ENCODE measurements around the gene VSIR.

VSIR gene

DNA sequence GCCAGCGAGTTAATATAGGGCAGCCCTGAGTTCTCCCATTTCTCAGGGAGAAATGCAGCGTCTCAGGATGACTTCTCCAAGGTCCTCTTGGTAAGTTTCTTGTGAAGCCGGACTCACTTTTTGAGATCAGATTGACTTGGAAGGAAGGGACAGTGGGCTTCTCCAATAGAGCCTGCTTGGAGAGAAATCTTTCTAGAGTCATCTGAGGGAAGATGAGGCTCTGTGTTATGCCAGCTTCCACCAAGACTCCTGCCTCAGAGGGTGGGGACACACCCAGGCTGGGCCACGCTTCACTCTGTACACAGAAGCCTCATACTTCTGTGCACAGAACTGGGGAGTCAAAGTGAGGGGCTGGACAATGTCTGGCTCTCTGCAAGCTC, 59.3 kb downstream of the VSIR start:
- Histone ChIP-seq H3K4me3 (ENCODE audit: low read length) (no peak overlapping the region), H3K27me3 (ENCODE audit: low read depth, low read length) (no peaks in the 10 kb centered on the region), H2AFZ (ENCODE audit: low read depth, low read length) (no peak overlapping the region; the same call in 1 of the 2 replicates), H3K4me1 (ENCODE audit: low read length) (peaks cover 37% of the 10 kb centered on the region), H4K20me1 (ENCODE audit: insufficient read depth, low read length) (no peaks in the 10 kb centered on the region), H3K36me3 (replicated peaks; ENCODE audit: low read depth, low read length) (no peaks in the 10 kb centered on the region), H3K4me2 (ENCODE audit: low read length) (peak overlapping the region; percentile 43), H3K9ac (ENCODE audit: low read length) (peak overlapping the region; percentile 19; the same call in 1 of the 2 replicates), H3K27ac (ENCODE audit: low read length) (no peak overlapping the region), H3K9me3 (ENCODE audit: insufficient read depth, low read length) (no peaks in the 10 kb centered on the region), H3K79me2 (ENCODE audit: low read length) (no peaks in the 10 kb centered on the region)
- no peak for TF ChIP-seq EZH2phosphoT487 (IDR thresholded peaks at IDR 0.05; ENCODE audit: low read depth)
- TF ChIP-seq, protein P1, sequence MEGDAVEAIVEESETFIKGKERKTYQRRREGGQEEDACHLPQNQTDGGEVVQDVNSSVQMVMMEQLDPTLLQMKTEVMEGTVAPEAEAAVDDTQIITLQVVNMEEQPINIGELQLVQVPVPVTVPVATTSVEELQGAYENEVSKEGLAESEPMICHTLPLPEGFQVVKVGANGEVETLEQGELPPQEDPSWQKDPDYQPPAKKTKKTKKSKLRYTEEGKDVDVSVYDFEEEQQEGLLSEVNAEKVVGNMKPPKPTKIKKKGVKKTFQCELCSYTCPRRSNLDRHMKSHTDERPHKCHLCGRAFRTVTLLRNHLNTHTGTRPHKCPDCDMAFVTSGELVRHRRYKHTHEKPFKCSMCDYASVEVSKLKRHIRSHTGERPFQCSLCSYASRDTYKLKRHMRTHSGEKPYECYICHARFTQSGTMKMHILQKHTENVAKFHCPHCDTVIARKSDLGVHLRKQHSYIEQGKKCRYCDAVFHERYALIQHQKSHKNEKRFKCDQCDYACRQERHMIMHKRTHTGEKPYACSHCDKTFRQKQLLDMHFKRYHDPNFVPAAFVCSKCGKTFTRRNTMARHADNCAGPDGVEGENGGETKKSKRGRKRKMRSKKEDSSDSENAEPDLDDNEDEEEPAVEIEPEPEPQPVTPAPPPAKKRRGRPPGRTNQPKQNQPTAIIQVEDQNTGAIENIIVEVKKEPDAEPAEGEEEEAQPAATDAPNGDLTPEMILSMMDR (IDR thresholded peaks at IDR 0.05; ENCODE audit: low read depth, low read length) = no peak

DNA sequence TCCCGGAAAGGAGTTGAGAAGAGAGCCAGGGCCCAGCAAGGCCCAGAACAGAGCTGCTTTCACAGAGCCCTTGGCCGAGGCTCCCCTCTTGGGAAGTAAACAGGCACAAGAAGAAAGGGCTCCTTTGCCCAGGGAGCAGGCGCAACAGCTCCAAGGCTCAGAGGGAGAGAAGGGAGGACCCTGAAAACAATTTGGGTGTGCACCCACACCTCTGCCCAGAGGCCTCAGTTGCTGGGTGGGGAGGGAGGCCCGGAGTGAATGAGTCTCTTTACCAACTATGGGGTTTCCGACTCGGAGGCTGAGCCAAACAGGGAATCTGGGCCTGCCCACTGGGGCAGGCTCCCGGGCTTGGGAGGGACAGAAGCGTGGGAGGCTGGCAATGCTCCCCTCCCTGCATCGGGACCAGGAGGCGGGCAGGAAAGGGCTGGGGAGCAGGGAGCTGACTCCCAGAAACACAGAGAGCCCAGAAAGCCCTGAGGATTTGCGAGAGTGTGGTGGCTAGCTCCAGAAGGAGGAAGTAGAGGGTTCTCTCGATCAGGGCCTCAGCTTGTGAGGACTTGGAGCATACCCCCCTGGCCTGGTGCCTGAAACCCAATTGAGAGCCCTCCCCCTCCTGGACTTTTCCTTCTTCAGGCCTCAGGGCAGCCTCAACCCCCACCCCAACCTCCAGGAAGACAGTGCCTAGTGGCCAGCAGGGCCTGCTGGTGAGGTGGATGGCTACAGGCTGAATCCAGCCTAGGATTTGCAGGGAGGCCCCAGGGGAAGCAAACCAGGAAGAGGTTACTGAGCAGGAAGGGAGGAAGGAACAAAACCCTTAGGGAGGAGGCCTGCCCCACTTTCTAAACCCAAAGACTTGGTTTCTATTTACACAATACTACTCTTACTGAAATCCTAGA, 59.9 kb downstream of the VSIR start:
- no peaks in the 10 kb centered on the region for H3K9me3 ChIP-seq (ENCODE audit: insufficient read depth, low read length)
- H3K27ac ChIP-seq (ENCODE audit: low read length) = peak overlapping the region; percentile 23; the same call in 1 of the 2 replicates
- H3K27me3 ChIP-seq (ENCODE audit: low read depth, low read length) = no peaks in the 10 kb centered on the region
- H3K4me1 ChIP-seq (ENCODE audit: low read length) = peaks cover 44% of the 10 kb centered on the region
- TF ChIP-seq EZH2phosphoT487 (IDR thresholded peaks at IDR 0.05; ENCODE audit: low read depth) = no peak
- TF ChIP-seq, protein P1 (IDR thresholded peaks at IDR 0.05; ENCODE audit: low read depth, low read length) = no peak
- peak overlapping the region; percentile 37; the same call in 1 of the 2 replicates for H3K9ac ChIP-seq (ENCODE audit: low read length)
- H3K36me3 ChIP-seq (replicated peaks; ENCODE audit: low read depth, low read length) = no peaks in the 10 kb centered on the region
- H2AFZ ChIP-seq (ENCODE audit: low read depth, low read length) = peak overlapping the region; percentile 33; the same call in 1 of the 2 replicates
- H3K79me2 ChIP-seq (ENCODE audit: low read length) = no peaks in the 10 kb centered on the region
- no peaks in the 10 kb centered on the region for H4K20me1 ChIP-seq (ENCODE audit: insufficient read depth, low read length)
- no peak overlapping the region for H3K4me3 ChIP-seq (ENCODE audit: low read length)
- peak overlapping the region; percentile 43 for H3K4me2 ChIP-seq (ENCODE audit: low read length)

DNA sequence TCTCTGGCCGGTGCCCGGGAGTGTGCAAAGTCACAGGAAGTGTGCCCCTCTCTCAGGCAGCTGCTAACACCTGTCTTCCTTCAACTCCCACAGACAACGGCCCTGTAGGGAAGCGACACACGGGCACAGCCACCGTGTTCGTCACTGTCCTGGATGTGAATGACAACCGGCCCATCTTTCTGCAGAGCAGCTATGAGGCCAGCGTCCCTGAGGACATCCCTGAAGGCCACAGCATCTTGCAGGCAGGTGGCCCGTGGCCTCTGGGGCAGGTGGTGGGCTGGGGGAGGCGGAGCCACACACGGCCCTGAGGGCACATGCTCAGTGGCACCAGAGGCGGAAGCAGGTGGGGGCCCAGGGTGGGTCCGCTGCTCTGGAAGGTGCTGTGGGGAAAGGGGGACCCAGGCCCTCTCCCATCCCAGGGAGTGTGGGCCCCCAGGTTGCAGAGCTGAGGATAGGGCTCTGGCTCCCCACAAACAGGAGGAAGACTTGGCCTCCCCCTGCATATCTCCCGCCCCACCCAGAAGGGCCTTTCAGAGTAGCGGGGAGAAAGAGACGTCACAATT, 60.7 kb downstream of the VSIR start:
- Histone ChIP-seq H3K27me3 (ENCODE audit: low read depth, low read length) (no peaks in the 10 kb centered on the region), H2AFZ (ENCODE audit: low read depth, low read length) (peak overlapping the region; percentile 33; the same call in 1 of the 2 replicates), H3K4me2 (ENCODE audit: low read length) (no peak overlapping the region), H3K36me3 (replicated peaks; ENCODE audit: low read depth, low read length) (no peaks in the 10 kb centered on the region), H3K79me2 (ENCODE audit: low read length) (no peaks in the 10 kb centered on the region), H3K4me1 (ENCODE audit: low read length) (peaks cover 51% of the 10 kb centered on the region), H3K9me3 (ENCODE audit: insufficient read depth, low read length) (no peaks in the 10 kb centered on the region), H4K20me1 (ENCODE audit: insufficient read depth, low read length) (no peaks in the 10 kb centered on the region), H3K9ac (ENCODE audit: low read length) (no peak overlapping the region; the same call in 1 of the 2 replicates), H3K4me3 (ENCODE audit: low read length) (no peak overlapping the region), H3K27ac (ENCODE audit: low read length) (no peak overlapping the region)
- TF ChIP-seq, protein P1 (IDR thresholded peaks at IDR 0.05; ENCODE audit: low read depth, low read length) = no peak
- no peak for TF ChIP-seq EZH2phosphoT487 (IDR thresholded peaks at IDR 0.05; ENCODE audit: low read depth)

DNA sequence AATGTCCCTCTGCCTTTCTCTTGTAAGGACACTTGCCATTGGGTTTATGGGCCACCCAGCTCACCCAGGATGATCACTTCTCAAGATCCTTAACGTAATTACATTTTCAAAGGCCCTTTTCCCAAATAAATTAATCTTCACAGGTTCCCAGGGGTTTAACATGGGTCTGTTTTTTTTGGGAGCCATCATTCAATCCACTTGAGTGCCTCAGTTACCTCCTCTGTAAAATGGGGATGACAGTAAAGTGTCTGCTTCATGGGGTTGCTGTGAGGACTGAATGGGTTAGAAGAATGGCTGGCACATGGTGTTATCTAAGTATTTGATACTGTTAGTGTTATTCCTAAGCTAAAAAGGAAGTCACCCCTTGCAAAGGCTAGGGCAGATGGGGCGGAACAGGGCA, 61.1 kb downstream of the VSIR start:
- Histone ChIP-seq H3K4me2 (ENCODE audit: low read length) (no peak overlapping the region), H3K79me2 (ENCODE audit: low read length) (no peaks in the 10 kb centered on the region), H3K9me3 (ENCODE audit: insufficient read depth, low read length) (no peaks in the 10 kb centered on the region), H4K20me1 (ENCODE audit: insufficient read depth, low read length) (no peaks in the 10 kb centered on the region), H3K36me3 (replicated peaks; ENCODE audit: low read depth, low read length) (no peaks in the 10 kb centered on the region), H3K27me3 (ENCODE audit: low read depth, low read length) (no peaks in the 10 kb centered on the region), H3K27ac (ENCODE audit: low read length) (no peak overlapping the region), H3K4me3 (ENCODE audit: low read length) (no peak overlapping the region), H3K4me1 (ENCODE audit: low read length) (peaks cover 51% of the 10 kb centered on the region), H2AFZ (ENCODE audit: low read depth, low read length) (no peak overlapping the region), H3K9ac (ENCODE audit: low read length) (no peak overlapping the region)
- TF ChIP-seq, protein P1 (IDR thresholded peaks at IDR 0.05; ENCODE audit: low read depth, low read length) = no peak
- TF ChIP-seq EZH2phosphoT487 (IDR thresholded peaks at IDR 0.05; ENCODE audit: low read depth) = no peak
